ENCODE results near the gene AOPEP.

Gene AOPEP

GRCh38 chr9:95074632-95075031 lies 348.1 kb downstream of the AOPEP start:
- DNase-seq, result no peak

GRCh38 chr9:95075700-95076099 lies 349.2 kb downstream of the AOPEP start:
- DNase-seq, result no peak

GRCh38 chr9:95076696-95077052 lies 350.2 kb downstream of the AOPEP start:
- DNase-seq, result no peak

GRCh38 chr9:95077053-95077765 lies 350.7 kb downstream of the AOPEP start:
- no peak for DNase-seq

- DNase-seq, result no peak
Measured at GRCh38 chr9:95077766-95078370, 351.4 kb downstream of the AOPEP start.

- no peak for DNase-seq
Measured at GRCh38 chr9:95078511-95078910, 352.0 kb downstream of the AOPEP start.

GRCh38 chr9:95078939-95079338 lies 352.4 kb downstream of the AOPEP start:
- no peak for DNase-seq

- DNase-seq, result no peak
Measured at GRCh38 chr9:95079461-95079860, 353.0 kb downstream of the AOPEP start.

- no peak for DNase-seq
Measured at GRCh38 chr9:95080961-95081647, 354.6 kb downstream of the AOPEP start.

GRCh38 chr9:95081998-95082397 lies 355.5 kb downstream of the AOPEP start:
- DNase-seq, result no peak

GRCh38 chr9:95082401-95083084 lies 356.0 kb downstream of the AOPEP start:
- no peak for DNase-seq

GRCh38 chr9:95083086-95083768 lies 356.7 kb downstream of the AOPEP start:
- DNase-seq, result no peak

- DNase-seq, result no peak
Measured at GRCh38 chr9:95084254-95084934, 357.9 kb downstream of the AOPEP start.

GRCh38 chr9:95085036-95085770 lies 358.7 kb downstream of the AOPEP start:
- DNase-seq, result no peak

- no peak for DNase-seq
Measured at GRCh38 chr9:95085861-95086563, 359.5 kb downstream of the AOPEP start.

- DNase-seq, result no peak
Measured at GRCh38 chr9:95086564-95086955, 360.1 kb downstream of the AOPEP start.

GRCh38 chr9:95087659-95088242 lies 361.3 kb downstream of the AOPEP start:
- no peak for DNase-seq

GRCh38 chr9:95088421-95089161 lies 362.1 kb downstream of the AOPEP start:
- DNase-seq, result no peak

GRCh38 chr9:95089257-95090022 lies 362.9 kb downstream of the AOPEP start:
- DNase-seq, result no peak
